ENCODE data around the gene SUPT4H1. TPM values are rescaled to one million over a fixed set of nuclear protein-coding genes. Genes with fewer than 3 reads are reported as not detected.
A peak's percentile ranks its signal among the peaks of the same experiment; 100 is the strongest.

Gene SUPT4H1
- total RNA-seq (ENCODE audit: unreplicated experiment) = 82.1 TPM
- long read RNA-seq, transcript SUPT4H1-201 (5 exons, 1,489 nt) = major isoform, 28 of 36 reads
- long read RNA-seq, partial matches to known transcripts = 0 of 36 reads
- long read RNA-seq, other reads (novel, unspliced or antisense) = 6 of 36 reads

GRCh38 chr17:58351831-58352595 is at the start of gene SUPT4H1:
Gene SUPT4H1, minus strand, starts transcription at chr17:58352201. Its CDS starts 66 bp downstream, at chr17:58352135.
- Mint-ChIP-seq H3K4me3 (ENCODE audit: unreplicated experiment) (peak within 1 kb of the TSS; percentile 100), H3K27ac (ENCODE audit: unreplicated experiment) (peak within 1 kb of the TSS; percentile 100), H3K27me3 (ENCODE audit: unreplicated experiment) (peaks cover 9% of the 10 kb centered on the region), H3K9me3 (ENCODE audit: unreplicated experiment) (peaks cover 10% of the 10 kb centered on the region), H3K4me1 (ENCODE audit: low read depth, unreplicated experiment) (peaks cover 2% of the 10 kb centered on the region), H3K36me3 (ENCODE audit: unreplicated experiment) (peaks cover 4% of the 10 kb centered on the region)
- no peak for TF ChIP-seq CTCF (IDR thresholded peaks at IDR 0.05; ENCODE audit: partially characterized antibody, unreplicated experiment)
- DNase-seq = peak; percentile 92

DNA sequence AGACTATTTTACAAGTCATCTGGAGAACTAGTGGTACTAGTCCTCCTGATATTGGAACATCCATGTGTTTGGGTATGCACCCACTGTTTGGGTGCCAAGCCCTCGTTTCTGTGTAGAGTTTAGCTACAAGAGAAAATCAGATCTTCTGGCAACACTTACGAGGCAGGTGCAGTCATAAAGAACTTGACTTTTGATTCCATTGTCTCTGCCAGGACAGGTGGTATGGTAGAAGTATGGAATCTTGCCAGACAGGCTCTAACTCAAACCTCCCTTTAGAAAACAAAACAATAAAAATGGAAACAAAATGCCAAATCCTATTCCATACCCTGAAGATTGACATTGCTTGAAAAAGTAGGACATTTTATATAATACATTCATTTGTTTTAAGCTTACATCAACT is 49.3 kb upstream of the SUPT4H1 start:
- Mint-ChIP-seq H3K4me1 (ENCODE audit: low read depth, unreplicated experiment) (peaks cover 7% of the 10 kb centered on the region), H3K9me3 (ENCODE audit: unreplicated experiment) (no peaks in the 10 kb centered on the region), H3K4me3 (ENCODE audit: unreplicated experiment) (no peak overlapping the region), H3K36me3 (ENCODE audit: unreplicated experiment) (no peaks in the 10 kb centered on the region), H3K27me3 (ENCODE audit: unreplicated experiment) (no peaks in the 10 kb centered on the region), H3K27ac (ENCODE audit: unreplicated experiment) (no peak overlapping the region)
- DNase-seq = no peak
- TF ChIP-seq CTCF (IDR thresholded peaks at IDR 0.05; ENCODE audit: partially characterized antibody, unreplicated experiment) = no peak

- Mint-ChIP-seq H3K27me3 (ENCODE audit: unreplicated experiment) (no peaks in the 10 kb centered on the region), H3K4me1 (ENCODE audit: low read depth, unreplicated experiment) (peaks cover 7% of the 10 kb centered on the region), H3K9me3 (ENCODE audit: unreplicated experiment) (no peaks in the 10 kb centered on the region), H3K27ac (ENCODE audit: unreplicated experiment) (no peak overlapping the region), H3K36me3 (ENCODE audit: unreplicated experiment) (no peaks in the 10 kb centered on the region), H3K4me3 (ENCODE audit: unreplicated experiment) (no peak overlapping the region)
- TF ChIP-seq CTCF (IDR thresholded peaks at IDR 0.05; ENCODE audit: partially characterized antibody, unreplicated experiment) = no peak
- DNase-seq = no peak
Observed at GRCh38 chr17:58400826-58401225, 48.8 kb upstream of the SUPT4H1 start.

- H3K27me3 Mint-ChIP-seq (ENCODE audit: unreplicated experiment) = no peaks in the 10 kb centered on the region
- no peak overlapping the region for H3K27ac Mint-ChIP-seq (ENCODE audit: unreplicated experiment)
- no peaks in the 10 kb centered on the region for H3K36me3 Mint-ChIP-seq (ENCODE audit: unreplicated experiment)
Observed at GRCh38 chr17:58399974-58400373, 48.0 kb upstream of the SUPT4H1 start.

More at GRCh38 chr17:58399974-58400373, 48.0 kb upstream of the SUPT4H1 start:
- no peak for DNase-seq
- Mint-ChIP-seq H3K4me1 (ENCODE audit: low read depth, unreplicated experiment) (peaks cover 7% of the 10 kb centered on the region), H3K9me3 (ENCODE audit: unreplicated experiment) (no peaks in the 10 kb centered on the region), H3K4me3 (ENCODE audit: unreplicated experiment) (no peak overlapping the region)
- no peak for TF ChIP-seq CTCF (IDR thresholded peaks at IDR 0.05; ENCODE audit: partially characterized antibody, unreplicated experiment)

Measured in glutamatergic neuron (in vitro differentiated cells).